ENCODE data around the gene TBC1D21. TPM values are rescaled to one million over a fixed set of nuclear protein-coding genes. Genes with fewer than 3 reads are reported as not detected.

TBC1D21 gene
- total and polyA plus RNA-seq, 10 of the 15 experiments (the other 5 are each of a cell fraction or from before 2014, with no cell fraction given): not detected

- TF ChIP-seq BCLAF1 (IDR thresholded peaks at IDR 0.05): no peak
Measured at GRCh38 chr15:73887481-73887880, 14.1 kb downstream of the TBC1D21 start (continued).

- Histone ChIP-seq H3K79me2 (ENCODE audit: control insufficient read depth, insufficient read depth, low read length) (no peaks in the 10 kb centered on the region), H3K9me3 (replicated peaks; ENCODE audit: control insufficient read depth, insufficient read depth, low read length) (no peaks in the 10 kb centered on the region; the same call in 2 of the 3 replicates), H3K36me3 (ENCODE audit: control insufficient read depth in 2 of 2, insufficient read depth in 2 of 2, low read length in 1 of 2) (no peaks in the 10 kb centered on the region), H4K20me1 (ENCODE audit: control insufficient read depth, insufficient read depth) (no peaks in the 10 kb centered on the region), H3K27me3 (replicated peaks in 1 of 2; ENCODE audit: control insufficient read depth in 2 of 2, insufficient read depth in 2 of 2, low read length in 1 of 2) (no peaks in the 10 kb centered on the region; a peak in 1 of 4 replicates), H3K4me1 (ENCODE audit: control insufficient read depth, insufficient read depth, low read length) (no peaks in the 10 kb centered on the region), H3K9ac (ENCODE audit: control insufficient read depth, insufficient read depth, low read length) (no peak overlapping the region), H3K4me2 (ENCODE audit: control insufficient read depth, insufficient read depth) (no peak overlapping the region), H3K27ac (ENCODE audit: control insufficient read depth, insufficient read depth) (no peak overlapping the region), H3K4me3 (no peak overlapping the region), H2AFZ (ENCODE audit: control insufficient read depth, low read depth, low read length) (no peak overlapping the region)
- TF ChIP-seq ATF2 (IDR thresholded peaks at IDR 0.05; ENCODE audit: low read length): no peak
- no peak for TF ChIP-seq STAT1 (conservative IDR thresholded peaks at IDR 0.05)
- no peak for TF ChIP-seq TCF7 (IDR thresholded peaks at IDR 0.05; ENCODE audit: borderline replicate concordance)
- no peak for TF ChIP-seq PAX5 (IDR thresholded peaks at IDR 0.05; ENCODE audit: borderline replicate concordance, low read depth, low read length)
- TF ChIP-seq EZH2 (IDR thresholded peaks at IDR 0.05; ENCODE audit: borderline replicate concordance, control insufficient read depth, low read depth, low read length): no peak
- intact Hi-C loops (cut with micrococcal nuclease; ENCODE audit: unreplicated experiment): no loop called here
- ChIA-PET RAD21 (ENCODE audit: unreplicated experiment) (no interaction called here), CTCF (interaction anchor here (1.0 to 2.0 kb wide), 3 partner anchors 9 to 19 kb away, joined by 3 to 7 read pairs (median 6); no protein-coding TSS in a partner anchor), POLR2A (no interaction called here), SMC1A (ENCODE audit: uncharacterized antibody, unreplicated experiment) (interaction anchor here (1.1 kb wide), 1 partner anchor 15 kb away, joined by 4 read pairs; the partner anchor contains the start of gene TBC1D21)
- no peak for DNase-seq (ENCODE audit: low read depth, low spot score)
- no TSS peak for BruUV-seq (replicated peaks)
- no peak for FAIRE-seq
- in situ Hi-C loops (cut with MboI): no loop called here
- ATAC-seq: no peak
- whole genome bisulfite sequencing (ENCODE audit: insufficient coverage, insufficient replicate concordance, low lambda C conversion rate, missing lambda C conversion rate): 14% methylated on average over 9 of the region's 10 CpGs
Measured at GRCh38 chr15:73888224-73889041, 15.1 kb downstream of the TBC1D21 start.
